Omental fat pad (tissue), 4 donors: ENCODE measurements around the gene ABCG1. TPM values are rescaled to one million over a fixed set of nuclear protein-coding genes. Genes with fewer than 3 reads are reported as not detected.

Experiments
- ATAC-seq: fragments of 150-250 bp; one replicate; pipeline ENCODE4 v1.9.1; 2016; ENCODE audit warnings: mild to moderate bottlenecking, moderate library complexity; ENCODE audit not compliant: low FRiP score
- DNase-seq: peaks from one replicate; pipeline ENCODE4 v3.0.0-alpha.2; 2019; ENCODE audit warnings: low spot score
- total RNA-seq, 4 donors: library from RNA; depleted of rRNA; stranded (reverse); fragments of >200 nt; gene quantifications; one replicate each; pipeline ENCODE4 v1.1.0, GENCODE V29; 2016
- TF ChIP-seq, protein P1 (sequence below), 3 donors: fragments of 450-650 bp; IDR thresholded peaks; one replicate each; pipeline ENCODE4 v1.5.1; 2016 to 2017; ENCODE audit warnings: antibody characterized with exemption in 3 of 3, mild to moderate bottlenecking in 3 of 3, moderate library complexity in 2 of 3

The ABCG1 gene
- total RNA-seq, 4 donors from 2014 or later = 9.8 to 45.1 (median 30.2) TPM

DNA sequence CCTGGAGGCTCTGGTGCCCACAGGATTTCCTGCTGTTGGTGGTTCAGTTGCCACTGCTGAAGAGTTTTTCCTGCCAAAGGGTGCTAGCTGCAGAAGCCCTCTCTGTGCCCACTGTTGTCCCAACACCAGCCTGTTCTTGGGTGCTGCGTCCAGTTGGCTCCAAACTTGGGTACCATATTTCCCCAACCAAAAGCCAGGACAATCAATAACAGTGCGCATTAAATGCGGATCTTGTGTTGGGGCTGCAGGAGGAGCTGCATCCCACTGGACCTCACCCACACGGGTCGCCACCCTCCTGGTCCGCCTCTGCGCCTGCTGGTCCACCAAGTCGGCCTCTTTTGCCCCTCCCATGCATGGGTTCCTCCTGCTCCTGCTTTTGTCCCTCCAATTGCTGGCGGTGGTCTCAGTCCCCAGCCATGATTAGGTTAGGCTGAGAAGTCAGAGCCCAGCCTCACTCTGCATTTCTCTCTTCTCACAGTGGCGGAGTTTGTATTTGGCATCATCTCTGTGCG lies 9.8 kb downstream of the ABCG1 start:
- TF ChIP-seq, protein P1, sequence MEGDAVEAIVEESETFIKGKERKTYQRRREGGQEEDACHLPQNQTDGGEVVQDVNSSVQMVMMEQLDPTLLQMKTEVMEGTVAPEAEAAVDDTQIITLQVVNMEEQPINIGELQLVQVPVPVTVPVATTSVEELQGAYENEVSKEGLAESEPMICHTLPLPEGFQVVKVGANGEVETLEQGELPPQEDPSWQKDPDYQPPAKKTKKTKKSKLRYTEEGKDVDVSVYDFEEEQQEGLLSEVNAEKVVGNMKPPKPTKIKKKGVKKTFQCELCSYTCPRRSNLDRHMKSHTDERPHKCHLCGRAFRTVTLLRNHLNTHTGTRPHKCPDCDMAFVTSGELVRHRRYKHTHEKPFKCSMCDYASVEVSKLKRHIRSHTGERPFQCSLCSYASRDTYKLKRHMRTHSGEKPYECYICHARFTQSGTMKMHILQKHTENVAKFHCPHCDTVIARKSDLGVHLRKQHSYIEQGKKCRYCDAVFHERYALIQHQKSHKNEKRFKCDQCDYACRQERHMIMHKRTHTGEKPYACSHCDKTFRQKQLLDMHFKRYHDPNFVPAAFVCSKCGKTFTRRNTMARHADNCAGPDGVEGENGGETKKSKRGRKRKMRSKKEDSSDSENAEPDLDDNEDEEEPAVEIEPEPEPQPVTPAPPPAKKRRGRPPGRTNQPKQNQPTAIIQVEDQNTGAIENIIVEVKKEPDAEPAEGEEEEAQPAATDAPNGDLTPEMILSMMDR (IDR thresholded peaks at IDR 0.05) = no peak
- ATAC-seq = no peak
- DNase-seq = no peak

DNA sequence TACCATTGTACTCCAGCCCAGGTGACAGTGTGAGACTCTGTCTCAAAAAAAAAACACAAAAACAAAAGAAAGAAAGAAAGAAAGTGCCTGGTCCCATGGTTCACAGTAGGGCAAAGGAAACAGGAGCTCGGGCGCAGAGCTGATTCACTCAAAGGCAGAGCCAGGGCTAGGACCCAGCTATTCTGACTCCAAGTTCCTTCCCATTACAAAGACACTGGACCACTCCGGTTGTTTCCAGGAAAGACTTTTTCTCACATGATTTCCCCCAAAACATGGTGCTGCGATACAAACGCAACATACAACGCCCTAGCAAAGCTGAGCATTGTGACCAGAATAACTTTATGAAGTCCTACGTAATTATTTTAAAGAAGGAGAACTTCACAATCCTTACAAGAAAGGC lies 10.7 kb downstream of the ABCG1 start:
- no peak for DNase-seq
- no peak for ATAC-seq
- TF ChIP-seq, protein P1 (IDR thresholded peaks at IDR 0.05) = no peak

DNA sequence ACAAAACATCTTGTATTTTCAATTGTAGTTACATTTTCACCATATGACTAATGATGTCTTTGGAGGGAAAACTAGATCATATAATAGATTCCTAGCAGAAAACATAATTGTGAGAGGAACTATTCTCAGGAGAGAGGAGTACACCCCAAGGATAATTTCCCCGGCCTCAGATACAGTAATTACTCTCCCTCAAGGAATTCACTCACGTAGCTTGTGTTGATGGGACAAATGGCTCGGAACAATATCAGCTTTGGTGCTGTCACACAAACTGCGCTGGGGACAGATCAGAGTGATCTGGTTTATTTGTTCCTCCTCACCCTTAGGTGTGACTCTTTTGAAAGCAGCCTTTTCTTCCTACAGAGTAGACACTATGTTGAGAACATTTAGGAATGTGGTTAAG lies 11.2 kb downstream of the ABCG1 start:
- DNase-seq = no peak
- ATAC-seq = no peak
- TF ChIP-seq, protein P1 (IDR thresholded peaks at IDR 0.05) = no peak

DNA sequence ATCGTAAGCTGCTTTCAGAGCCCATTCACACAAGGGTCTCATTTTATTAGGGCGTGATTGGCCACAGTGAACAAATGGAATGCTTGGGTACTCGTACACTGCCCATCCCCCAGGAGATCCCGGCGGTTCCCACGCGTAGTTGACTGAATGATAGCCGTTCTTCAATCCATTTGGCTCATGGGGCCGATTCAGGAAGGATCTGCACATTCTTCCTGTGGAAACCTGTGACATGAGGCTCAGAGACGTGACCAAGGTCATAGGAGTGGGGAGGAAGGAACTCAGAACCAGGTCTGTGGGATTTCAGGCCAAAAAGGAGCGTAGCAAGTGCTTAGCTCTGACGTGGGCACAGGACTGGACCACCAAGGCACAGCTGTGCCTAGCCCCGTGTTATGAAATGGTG lies 11.7 kb downstream of the ABCG1 start:
- DNase-seq (no peak), ATAC-seq (no peak)
- TF ChIP-seq, protein P1 (IDR thresholded peaks at IDR 0.05) = no peak

DNA sequence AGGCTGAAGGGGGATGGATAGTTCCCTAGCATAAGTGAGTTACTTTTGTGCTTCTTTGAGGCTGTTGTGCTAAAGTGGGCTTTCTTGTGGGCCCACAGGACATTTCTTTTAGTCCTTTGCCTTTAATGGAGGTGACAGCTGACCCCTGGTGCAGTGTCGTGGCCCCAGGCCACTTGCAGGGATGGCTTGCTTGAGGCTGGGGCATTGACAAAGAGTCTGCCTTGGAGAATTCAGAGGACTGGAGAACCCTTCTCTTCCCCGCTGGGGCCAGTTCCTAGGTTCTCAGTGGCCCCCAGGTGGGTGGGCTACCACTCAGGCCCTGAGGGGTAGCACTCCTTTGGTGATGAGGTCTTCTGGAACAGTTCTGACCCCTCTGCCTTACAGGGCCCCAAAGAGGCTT lies 12.8 kb downstream of the ABCG1 start:
- DNase-seq (no peak), ATAC-seq (no peak)
- TF ChIP-seq, protein P1 (IDR thresholded peaks at IDR 0.05) = no peak

DNA sequence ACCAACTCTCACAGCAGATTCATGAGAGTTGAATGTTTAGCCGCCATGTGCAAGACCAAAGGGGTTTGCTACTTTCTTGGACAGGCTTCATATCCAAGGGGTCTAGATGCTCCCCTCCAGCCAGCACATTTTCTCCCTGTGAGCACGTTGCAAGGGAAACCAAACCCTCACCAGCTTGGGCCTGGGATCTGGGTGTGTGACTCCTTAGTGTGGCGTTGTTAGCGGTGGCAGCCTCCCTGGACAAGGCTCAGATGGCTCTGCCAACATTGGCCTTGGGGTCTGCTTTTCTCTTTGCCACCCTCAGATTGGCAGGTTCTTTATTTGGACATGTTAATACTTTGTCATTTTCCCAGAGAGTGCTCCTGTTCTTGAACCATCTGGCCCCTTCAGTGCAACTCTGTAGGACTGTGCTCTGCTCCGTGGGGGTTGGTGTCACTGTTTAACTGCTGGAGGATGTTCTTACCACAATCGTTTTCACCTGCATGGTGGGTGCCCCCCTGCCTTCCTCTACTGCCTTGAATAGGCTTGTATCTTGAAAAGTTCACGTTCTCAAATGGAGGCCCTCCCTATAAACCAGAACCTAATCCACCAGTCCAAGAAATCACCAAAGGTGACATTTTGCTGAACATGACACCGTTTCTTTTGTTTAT lies 13.4 kb downstream of the ABCG1 start:
- DNase-seq = no peak
- ATAC-seq = no peak
- TF ChIP-seq, protein P1 (IDR thresholded peaks at IDR 0.05) = no peak
